K562 (cell line): Measurements from ENCODE around the gene RAI14. TPM values are rescaled to one million over a fixed set of nuclear protein-coding genes. Genes with fewer than 3 reads are reported as not detected.
A peak's percentile ranks its signal among the peaks of the same experiment; 100 is the strongest.

Experiments
- CBX1 ChIP-seq: sonication (generic); IDR thresholded peaks from 2 replicates; pipeline ENCODE4 v1.6.1; 2016; ENCODE audit warnings: antibody characterized with exemption, low read depth, mild to moderate bottlenecking
- CBX2 ChIP-seq: fragments of 200-600 bp; sonication (generic); IDR thresholded peaks from one replicate; pipeline ENCODE4 v1.6.1; 2012; ENCODE audit warnings: mild to moderate bottlenecking, low read length, inconsistent platforms; ENCODE audit not compliant: insufficient read depth, poor library complexity, severe bottlenecking
- ELF4 ChIP-seq: fragments of 450-650 bp; formaldehyde crosslinking; IDR thresholded peaks from 2 replicates; pipeline ENCODE4 v1.4.0; 2022; ENCODE audit warnings: missing genetic modification characterization
- GABPB1 ChIP-seq: sonication (generic); formaldehyde crosslinking; IDR thresholded peaks from 2 replicates; pipeline ENCODE4 v1.8.0; 2022; ENCODE audit warnings: mild to moderate bottlenecking, missing genetic modification reagents
- KDM4B ChIP-seq, 2 experiments: fragments of 450-650 bp in 1 of 2; sonication (generic) in 1 of 2; IDR thresholded peaks; 2 replicates each; pipeline ENCODE4 v1.6.1; 2016 to 2017; ENCODE audit warnings: borderline replicate concordance in 2 of 2, antibody characterized with exemption in 1 of 2, low read depth in 1 of 2, mild to moderate bottlenecking in 1 of 2
- KDM5B ChIP-seq: fragments of 200-600 bp; sonication (generic); IDR thresholded peaks from 2 replicates; pipeline ENCODE4 v1.6.1; 2012; ENCODE audit warnings: low read depth, mild to moderate bottlenecking, moderate library complexity, low read length, control low read depth, inconsistent platforms; ENCODE audit not compliant: insufficient replicate concordance
- MBD2 ChIP-seq: sonication (generic); IDR thresholded peaks from 2 replicates; pipeline ENCODE4 v1.6.1; 2016; ENCODE audit warnings: low read depth, borderline replicate concordance
- MEF2A ChIP-seq: IDR thresholded peaks from 2 replicates; pipeline ENCODE4 v1.6.1; 2011; ENCODE audit warnings: low read depth, mild to moderate bottlenecking, low read length, moderate library complexity; ENCODE audit not compliant: control insufficient read depth
- MTA3 ChIP-seq: fragments of 450-650 bp; formaldehyde crosslinking; IDR thresholded peaks from 2 replicates; pipeline ENCODE4 v1.6.1; 2017; ENCODE audit warnings: mild to moderate bottlenecking, borderline replicate concordance
- NEUROD1 ChIP-seq: fragments of 150-350 bp; IDR thresholded peaks from 2 replicates; pipeline ENCODE4 v1.6.1; 2014; ENCODE audit warnings: borderline replicate concordance, low read length, low read depth; ENCODE audit not compliant: partially characterized antibody
- NR2C1 ChIP-seq, 2 experiments: fragments of 450-650 bp; IDR thresholded peaks; 2 replicates each; pipeline ENCODE4 v1.6.1; 2017; ENCODE audit warnings: mild to moderate bottlenecking in 2 of 2, antibody characterized with exemption in 1 of 2, inconsistent platforms in 1 of 2, missing compliant biosample characterization in 1 of 2, missing genetic modification characterization in 1 of 2
- POU5F1 ChIP-seq: fragments of 150-350 bp; IDR thresholded peaks from 2 replicates; pipeline ENCODE4 v1.6.1; 2014; ENCODE audit warnings: borderline replicate concordance, low read length, low read depth, mild to moderate bottlenecking; ENCODE audit not compliant: partially characterized antibody
- RAD21 ChIP-seq, 2 experiments: fragments of 250-450 bp in 1 of 2; fragments of 450-650 bp in 1 of 2; sonication (Bioruptor Pico) in 1 of 2; formaldehyde crosslinking in 1 of 2; IDR thresholded peaks in 1 of 2; conservative IDR thresholded peaks in 1 of 2; 2 replicates each; pipeline versions ENCODE4 v1.4.0 to v1.8.0; 2020 to 2022; ENCODE audit warnings: mild to moderate bottlenecking in 2 of 2, moderate library complexity in 1 of 2
- RBBP5 ChIP-seq: fragments of 200-600 bp; sonication (generic); IDR thresholded peaks from 2 replicates; pipeline ENCODE4 v1.6.1; 2012; ENCODE audit warnings: borderline replicate concordance, mild to moderate bottlenecking, low read length, control low read depth, inconsistent platforms; ENCODE audit not compliant: insufficient read depth, poor library complexity, severe bottlenecking
- SMAD4 ChIP-seq: fragments of 250-450 bp; sonication (Bioruptor Pico); conservative IDR thresholded peaks from 2 replicates; pipeline ENCODE4 v1.8.0; 2021; ENCODE audit warnings: inconsistent platforms, mild to moderate bottlenecking, moderate library complexity
- TCF7 ChIP-seq: sonication (generic); IDR thresholded peaks from 2 replicates; pipeline ENCODE4 v1.6.1; 2016; ENCODE audit warnings: antibody characterized with exemption, borderline replicate concordance
- TOE1 ChIP-seq, 2 experiments: fragments of 450-650 bp in 1 of 2; sonication (generic) in 1 of 2; formaldehyde crosslinking in 1 of 2; IDR thresholded peaks; 2 replicates each; pipeline versions ENCODE4 v1.7.1 to v1.8.0; 2016 to 2022; ENCODE audit warnings: borderline replicate concordance in 2 of 2, mild to moderate bottlenecking in 2 of 2, antibody characterized with exemption in 1 of 2, inconsistent platforms in 1 of 2, low read depth in 1 of 2, missing genetic modification reagents in 1 of 2, moderate library complexity in 1 of 2
- U2AF1 ChIP-seq: fragments of 200-400 bp; formaldehyde crosslinking; optimal IDR thresholded peaks from 2 replicates; pipeline ENCODE3; 2017; ENCODE audit warnings: mild to moderate bottlenecking, low read depth, low read length, moderate library complexity
- XRCC4 ChIP-seq: IDR thresholded peaks from one replicate; pipeline ENCODE4 v1.6.1; 2011; ENCODE audit not compliant: insufficient read depth, insufficient read length; ENCODE audit errors: extremely low read depth
- ZFP1 ChIP-seq: fragments of 450-650 bp; formaldehyde crosslinking; IDR thresholded peaks from 2 replicates; pipeline ENCODE4 v1.4.0; 2020; ENCODE audit warnings: mild to moderate bottlenecking, mixed read lengths
- polyA plus RNA-seq, 8 experiments: library from polyadenylated mRNA; depleted of rRNA in 4 of 8; stranded (reverse) in 5 of 8; unstranded in 3 of 8; fragments of >200 nt; fragmentation: Nextera tagmentation in 2 of 8; fragmentation: Illumina TruSeq in 1 of 8; extraction: Ambion mirVana in 2 of 8; extraction: Trizol in 1 of 8; gene quantifications; 2 replicates each; pipeline versions ENCODE4 v1.2.1 to v1.2.3, GENCODE V29; 2011 to 2014; ENCODE audit warnings: inconsistent platforms in 1 of 8, missing spikeins in 1 of 8
- total RNA-seq, 7 experiments: library from RNA; depleted of rRNA in 6 of 7; stranded (reverse); fragments of >200 nt in 6 of 7; fragmentation: Illumina TruSeq in 2 of 7; extraction: Trizol in 2 of 7; gene quantifications; 2 replicates each; pipeline versions ENCODE4 v1.2.1 to v1.2.3, GENCODE V29; 2011 to 2021; ENCODE audit warnings: low replicate concordance in 1 of 7
- TF ChIP-seq, protein P1 (sequence below): sonication (generic); formaldehyde crosslinking; IDR thresholded peaks from 2 replicates; pipeline ENCODE4 v1.8.0; 2023; ENCODE audit warnings: mild to moderate bottlenecking, missing genetic modification reagents

Gene RAI14
- total and polyA plus RNA-seq, 9 of the 15 experiments (the other 6 are each of a cell fraction or from before 2014, with no cell fraction given): 11.3 to 82.5 (median 34.8) TPM

DNA sequence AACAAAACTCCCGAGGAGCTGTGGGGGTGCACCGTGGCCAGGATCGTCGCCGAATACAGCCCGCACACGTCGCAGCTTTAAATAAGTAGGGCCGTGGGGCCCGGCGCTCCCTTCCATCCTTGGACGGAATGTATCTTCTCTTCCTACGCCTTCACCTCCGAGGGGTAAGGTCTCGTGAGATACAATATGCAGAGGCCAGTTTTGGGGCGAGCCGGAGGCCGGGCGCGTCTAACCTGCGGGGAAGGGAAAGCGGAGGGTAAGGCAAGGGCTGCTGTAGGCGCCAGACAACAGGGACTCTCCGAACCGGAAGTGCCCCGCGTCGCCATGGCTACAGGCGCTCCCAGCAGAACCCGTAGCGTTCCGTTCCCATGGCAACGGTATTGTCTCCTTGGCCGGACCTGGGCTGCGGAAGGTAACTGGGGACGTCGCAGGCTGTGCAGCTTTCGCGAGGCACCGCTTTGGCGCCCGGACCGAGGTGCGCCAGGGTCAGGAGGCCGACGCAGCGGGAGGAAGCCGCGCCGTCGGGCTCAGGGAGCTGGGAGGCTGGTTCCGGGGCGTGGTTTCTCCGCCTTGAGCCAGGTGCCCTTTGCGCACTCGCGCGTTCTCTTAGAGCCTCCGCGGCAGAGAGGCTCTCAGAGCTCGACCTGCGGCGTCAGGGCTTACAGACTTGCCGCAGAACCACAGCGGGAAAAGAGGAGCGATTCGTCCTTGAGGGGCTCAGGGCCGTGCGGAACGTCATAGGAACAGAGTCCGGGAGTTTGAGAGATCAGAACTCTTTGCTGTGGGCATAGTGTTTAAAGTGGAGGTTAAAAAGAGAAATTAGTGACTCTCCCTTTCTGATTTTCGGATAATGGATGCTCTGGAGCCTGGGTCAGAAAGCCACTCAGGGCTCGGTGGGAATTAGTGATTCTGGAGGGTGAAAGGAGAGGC, 182.9 kb downstream of the RAI14 start, which contains the start of gene TTC23L (continued):
- peak; percentile 87 for TF ChIP-seq NEUROD1
- TF ChIP-seq RAD21 (CRISPR knock-in tag; conservative IDR thresholded peaks at IDR 0.05 in 1 of 2, IDR thresholded peaks at IDR 0.05 in 1 of 2): peak in 1 of 2 experiments; percentile 26; a peak in 2 of 4 replicates
- TF ChIP-seq TOE1 (IDR thresholded peaks at IDR 0.05; ENCODE audit: borderline replicate concordance): 0 out of 2 replicates have a peak, but pooled peaks have one; percentile 14
- TF ChIP-seq TOE1 (CRISPR knock-in tag; IDR thresholded peaks at IDR 0.05; ENCODE audit: borderline replicate concordance, low read depth): peak; percentile 87; the same call in 1 of the 2 replicates
- peak; percentile 81 for TF ChIP-seq KDM5B
- TF ChIP-seq GABPB1: peak; percentile 96
- no peak; a peak in 1 of 4 replicates for TF ChIP-seq KDM4B (IDR thresholded peaks at IDR 0.05; ENCODE audit: borderline replicate concordance in 2 of 2, low read depth in 1 of 2)
- TF ChIP-seq MTA3: peak; percentile 87; the same call in 1 of the 2 replicates
- TF ChIP-seq ELF4: peak; percentile 25; the same call in 1 of the 2 replicates
- TF ChIP-seq NR2C1 (IDR thresholded peaks at IDR 0.05): no peak
- peak; percentile 62 for TF ChIP-seq NR2C1 (tag; IDR thresholded peaks at IDR 0.05)
- TF ChIP-seq MBD2: peak; percentile 50; the same call in 1 of the 2 replicates
- TF ChIP-seq XRCC4: no peak
- TF ChIP-seq MEF2A: no peak
- no peak for TF ChIP-seq ZFP1 (CRISPR knock-in tag)
- TF ChIP-seq, protein P1, sequence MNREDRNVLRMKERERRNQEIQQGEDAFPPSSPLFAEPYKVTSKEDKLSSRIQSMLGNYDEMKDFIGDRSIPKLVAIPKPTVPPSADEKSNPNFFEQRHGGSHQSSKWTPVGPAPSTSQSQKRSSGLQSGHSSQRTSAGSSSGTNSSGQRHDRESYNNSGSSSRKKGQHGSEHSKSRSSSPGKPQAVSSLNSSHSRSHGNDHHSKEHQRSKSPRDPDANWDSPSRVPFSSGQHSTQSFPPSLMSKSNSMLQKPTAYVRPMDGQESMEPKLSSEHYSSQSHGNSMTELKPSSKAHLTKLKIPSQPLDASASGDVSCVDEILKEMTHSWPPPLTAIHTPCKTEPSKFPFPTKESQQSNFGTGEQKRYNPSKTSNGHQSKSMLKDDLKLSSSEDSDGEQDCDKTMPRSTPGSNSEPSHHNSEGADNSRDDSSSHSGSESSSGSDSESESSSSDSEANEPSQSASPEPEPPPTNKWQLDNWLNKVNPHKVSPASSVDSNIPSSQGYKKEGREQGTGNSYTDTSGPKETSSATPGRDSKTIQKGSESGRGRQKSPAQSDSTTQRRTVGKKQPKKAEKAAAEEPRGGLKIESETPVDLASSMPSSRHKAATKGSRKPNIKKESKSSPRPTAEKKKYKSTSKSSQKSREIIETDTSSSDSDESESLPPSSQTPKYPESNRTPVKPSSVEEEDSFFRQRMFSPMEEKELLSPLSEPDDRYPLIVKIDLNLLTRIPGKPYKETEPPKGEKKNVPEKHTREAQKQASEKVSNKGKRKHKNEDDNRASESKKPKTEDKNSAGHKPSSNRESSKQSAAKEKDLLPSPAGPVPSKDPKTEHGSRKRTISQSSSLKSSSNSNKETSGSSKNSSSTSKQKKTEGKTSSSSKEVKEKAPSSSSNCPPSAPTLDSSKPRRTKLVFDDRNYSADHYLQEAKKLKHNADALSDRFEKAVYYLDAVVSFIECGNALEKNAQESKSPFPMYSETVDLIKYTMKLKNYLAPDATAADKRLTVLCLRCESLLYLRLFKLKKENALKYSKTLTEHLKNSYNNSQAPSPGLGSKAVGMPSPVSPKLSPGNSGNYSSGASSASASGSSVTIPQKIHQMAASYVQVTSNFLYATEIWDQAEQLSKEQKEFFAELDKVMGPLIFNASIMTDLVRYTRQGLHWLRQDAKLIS (CRISPR knock-in tag): 0 out of 2 replicates have a peak, but pooled peaks have one; percentile 73
- TF ChIP-seq RBBP5: peak; percentile 67
- TF ChIP-seq TCF7: 0 out of 2 replicates have a peak, but pooled peaks have one; percentile 61
- no peak for TF ChIP-seq POU5F1
- TF ChIP-seq CBX2: no peak
- peak; percentile 57; the same call in 1 of the 2 replicates for TF ChIP-seq SMAD4
- peak; percentile 58; the same call in 1 of the 2 replicates for TF ChIP-seq CBX1
- TF ChIP-seq U2AF1: no peak
